WERI-Rb-1 (cell line): ENCODE data around the gene DALRD3.
A peak's percentile ranks its signal among the peaks of the same experiment; 100 is the strongest.

ENCODE experiments used
- DNase-seq: peaks from one replicate; pipeline ENCODE4 v3.0.0-alpha.2; 2020
- H3K27ac ChIP-seq: fragments of 250-450 bp; sonication (Bioruptor Pico); 2 replicates; pipeline ENCODE4 v1.5.1; 2020; ENCODE audit warnings: mild to moderate bottlenecking, moderate library complexity
- H3K27me3 ChIP-seq: fragments of 250-450 bp; sonication (Bioruptor Pico); 2 replicates; pipeline ENCODE4 v1.5.1; 2021; ENCODE audit warnings: mild to moderate bottlenecking, low read depth, moderate library complexity; ENCODE audit not compliant: insufficient read depth, severe bottlenecking
- H3K36me3 ChIP-seq: fragments of 250-450 bp; sonication (Bioruptor Pico); 2 replicates; pipeline ENCODE4 v1.5.1; 2020; ENCODE audit warnings: mild to moderate bottlenecking, moderate library complexity
- H3K4me3 ChIP-seq: 2 replicates; pipeline ENCODE4 v1.5.1; 2011; ENCODE audit warnings: low read depth, mild to moderate bottlenecking, control low read depth, low read length
- H3K9me3 ChIP-seq: fragments of 250-450 bp; sonication (Bioruptor Pico); 2 replicates; pipeline ENCODE4 v1.5.1; 2021; ENCODE audit warnings: mild to moderate bottlenecking, moderate library complexity; ENCODE audit not compliant: severe bottlenecking
- CTCF ChIP-seq: IDR thresholded peaks from 2 replicates; pipeline ENCODE4 v1.5.1; 2011; ENCODE audit warnings: low read depth, mild to moderate bottlenecking, control low read depth, inconsistent platforms, low read length

Gene DALRD3

GRCh38 chr3:49035281-49035680 lies 16.9 kb upstream of the DALRD3 start:
- no peaks in the 10 kb centered on the region for H3K27me3 ChIP-seq
- no peak for TF ChIP-seq CTCF
- H3K4me3 ChIP-seq = no peak overlapping the region
- no peak for DNase-seq
- H3K36me3 ChIP-seq = peaks cover 78% of the 10 kb centered on the region
- no peaks in the 10 kb centered on the region for H3K9me3 ChIP-seq
- no peak overlapping the region for H3K27ac ChIP-seq

- DNase-seq = no peak
- H3K36me3 ChIP-seq = peaks cover 77% of the 10 kb centered on the region
- TF ChIP-seq CTCF = no peak
- no peak overlapping the region for H3K4me3 ChIP-seq
- H3K9me3 ChIP-seq = no peaks in the 10 kb centered on the region
- H3K27me3 ChIP-seq = no peaks in the 10 kb centered on the region
- H3K27ac ChIP-seq = no peak overlapping the region
These were observed 16.3 kb upstream of the DALRD3 start for GRCh38 chr3:49034650-49035049.

GRCh38 chr3:49032646-49033304 lies 14.4 kb upstream of the DALRD3 start:
- no peaks in the 10 kb centered on the region for H3K27me3 ChIP-seq
- H3K9me3 ChIP-seq = no peaks in the 10 kb centered on the region
- no peak overlapping the region for H3K27ac ChIP-seq
- peaks cover 73% of the 10 kb centered on the region for H3K36me3 ChIP-seq
- H3K4me3 ChIP-seq = no peak overlapping the region
- no peak for TF ChIP-seq CTCF
- DNase-seq = no peak

GRCh38 chr3:49030321-49030720 lies 11.9 kb upstream of the DALRD3 start:
- H3K9me3 ChIP-seq = no peaks in the 10 kb centered on the region
- no peak for TF ChIP-seq CTCF
- H3K4me3 ChIP-seq = no peak overlapping the region
- H3K36me3 ChIP-seq = peaks cover 81% of the 10 kb centered on the region
- no peaks in the 10 kb centered on the region for H3K27me3 ChIP-seq
- no peak for DNase-seq
- no peak overlapping the region for H3K27ac ChIP-seq

- H3K4me3 ChIP-seq = peak overlapping the region; percentile 62; the same call in 1 of the 2 replicates
These were observed 11.1 kb upstream of the DALRD3 start for GRCh38 chr3:49029563-49029884.

More at GRCh38 chr3:49029563-49029884, 11.1 kb upstream of the DALRD3 start:
- no peak for DNase-seq
- Histone ChIP-seq H3K36me3 (peaks cover 81% of the 10 kb centered on the region), H3K9me3 (no peaks in the 10 kb centered on the region), H3K27me3 (no peaks in the 10 kb centered on the region), H3K27ac (peak overlapping the region; percentile 80)
- TF ChIP-seq CTCF = no peak
